Fibroblast of peridontal ligament (primary cell): ENCODE results near the gene NTRK2.

ENCODE experiments used
- DNase-seq: peaks from one replicate; pipeline ENCODE4 v3.0.0-alpha.2; 2010; ENCODE audit errors: extremely low read depth

NTRK2 gene

DNA sequence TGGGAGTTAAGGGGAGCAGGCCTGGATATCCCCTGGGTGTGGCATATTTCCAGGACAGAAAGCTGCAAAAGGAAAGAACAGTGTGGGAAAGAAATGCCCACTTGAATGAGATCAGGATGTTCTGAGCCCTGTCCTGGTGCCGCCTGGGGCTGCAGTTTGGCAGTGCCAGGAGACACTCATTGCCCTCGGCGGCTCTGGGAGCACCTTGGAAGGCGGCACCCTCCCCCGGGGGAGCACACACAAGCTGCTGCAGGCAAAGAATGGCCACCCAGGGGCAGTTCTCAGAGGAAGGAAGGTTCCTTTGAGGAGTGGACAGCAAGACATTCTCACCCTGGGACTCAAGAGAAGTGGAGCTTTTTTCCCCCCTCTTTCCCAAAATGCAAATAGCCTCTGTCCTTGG, 305.3 kb downstream of the NTRK2 start:
- DNase-seq, result no peak

DNA sequence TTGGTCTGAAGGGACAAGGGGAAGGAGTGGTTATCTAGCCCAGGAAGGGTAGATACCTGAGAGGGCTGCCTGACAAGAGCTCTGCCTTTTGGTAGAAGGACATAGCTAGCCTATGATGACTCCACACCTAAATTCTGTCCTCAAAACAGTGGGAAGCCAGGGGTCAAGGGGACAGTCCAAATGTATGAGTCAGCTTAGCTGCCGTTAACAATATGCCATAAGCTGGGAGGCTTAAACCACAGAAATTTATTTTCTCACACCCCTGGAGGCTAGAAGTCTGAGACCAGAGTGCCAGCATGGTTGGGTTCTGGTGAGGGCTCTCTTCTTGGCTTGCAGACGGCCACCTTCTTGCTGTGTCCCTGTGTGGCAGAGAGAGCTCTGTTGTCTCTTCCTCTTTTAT, 306.4 kb downstream of the NTRK2 start:
- DNase-seq, result no peak

DNA sequence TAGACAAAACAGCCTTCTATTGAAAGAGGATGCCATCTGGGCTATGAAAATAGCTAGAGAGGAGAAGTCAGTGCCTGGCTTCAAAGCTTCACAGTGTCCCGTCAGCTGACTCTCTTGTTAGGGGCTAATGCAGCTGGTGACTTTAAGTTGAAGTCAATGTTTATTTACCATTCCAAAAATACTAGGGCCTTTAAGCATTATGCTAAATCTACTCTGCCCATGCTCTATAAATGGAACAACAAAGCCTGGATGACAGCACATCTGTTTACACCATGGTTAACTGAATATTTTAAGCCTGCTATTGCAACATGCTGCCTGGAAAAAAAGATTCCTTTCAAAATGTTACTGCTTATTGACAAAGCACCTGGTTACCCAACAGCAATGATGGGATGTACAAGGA, 309.1 kb downstream of the NTRK2 start:
- no peak for DNase-seq

DNA sequence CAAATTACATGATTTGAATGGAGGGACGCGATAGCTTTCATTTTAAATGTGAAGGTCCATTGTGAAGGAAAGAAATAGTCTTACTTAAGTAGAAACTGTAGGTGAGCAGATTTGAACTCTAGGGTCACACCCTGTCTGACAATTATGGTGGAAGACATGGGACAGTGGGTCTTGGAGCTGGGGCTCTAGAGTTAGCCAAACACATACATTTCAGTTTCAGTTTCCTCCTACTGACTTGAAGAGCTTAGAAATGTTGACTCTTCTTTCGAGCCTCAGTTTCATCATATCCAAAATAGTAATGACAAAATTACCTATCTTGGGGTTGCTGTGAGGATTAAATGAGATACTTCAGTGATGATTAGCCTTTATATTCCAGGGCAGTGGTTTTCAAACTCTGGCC, 314.2 kb downstream of the NTRK2 start:
- DNase-seq, result no peak

DNA sequence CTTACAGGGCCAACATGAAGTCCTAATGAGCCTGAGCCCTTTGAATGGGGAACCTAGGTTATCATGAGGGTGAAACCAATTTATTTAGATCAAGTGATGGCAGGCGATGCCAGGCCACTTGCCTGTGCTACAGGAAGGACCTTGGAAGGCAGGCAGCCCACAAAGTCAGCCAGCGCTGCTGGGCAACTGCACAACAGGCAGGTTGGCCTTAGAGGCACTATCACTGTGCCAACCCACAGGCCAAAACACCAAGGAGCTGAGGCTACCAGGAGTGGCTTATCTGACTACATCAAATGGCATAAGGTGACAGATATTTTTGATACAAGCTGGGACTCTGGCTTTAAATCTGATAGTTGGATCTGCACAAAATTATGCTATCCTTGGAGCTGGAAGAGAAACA, 319.1 kb downstream of the NTRK2 start:
- no peak for DNase-seq

DNA sequence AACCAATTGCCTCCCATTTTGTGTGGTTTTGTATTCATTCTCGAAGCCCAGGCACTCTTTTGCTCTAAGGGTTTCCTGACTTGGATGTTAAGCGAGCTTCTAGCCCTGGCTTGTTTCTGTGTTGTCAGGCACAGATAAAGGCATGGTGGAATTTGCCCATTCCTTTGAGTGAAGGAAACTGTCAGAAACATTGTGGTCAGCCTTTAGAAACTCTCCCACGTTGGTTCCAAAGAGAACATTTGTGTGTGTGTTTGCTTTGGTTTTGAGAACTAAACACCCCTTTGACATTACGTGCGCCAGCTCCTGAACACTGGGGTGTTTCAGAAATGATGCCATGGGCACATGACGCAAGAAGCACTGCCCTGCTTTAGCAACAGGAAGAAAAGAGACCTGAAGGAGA, 320.9 kb downstream of the NTRK2 start:
- DNase-seq, result no peak

DNA sequence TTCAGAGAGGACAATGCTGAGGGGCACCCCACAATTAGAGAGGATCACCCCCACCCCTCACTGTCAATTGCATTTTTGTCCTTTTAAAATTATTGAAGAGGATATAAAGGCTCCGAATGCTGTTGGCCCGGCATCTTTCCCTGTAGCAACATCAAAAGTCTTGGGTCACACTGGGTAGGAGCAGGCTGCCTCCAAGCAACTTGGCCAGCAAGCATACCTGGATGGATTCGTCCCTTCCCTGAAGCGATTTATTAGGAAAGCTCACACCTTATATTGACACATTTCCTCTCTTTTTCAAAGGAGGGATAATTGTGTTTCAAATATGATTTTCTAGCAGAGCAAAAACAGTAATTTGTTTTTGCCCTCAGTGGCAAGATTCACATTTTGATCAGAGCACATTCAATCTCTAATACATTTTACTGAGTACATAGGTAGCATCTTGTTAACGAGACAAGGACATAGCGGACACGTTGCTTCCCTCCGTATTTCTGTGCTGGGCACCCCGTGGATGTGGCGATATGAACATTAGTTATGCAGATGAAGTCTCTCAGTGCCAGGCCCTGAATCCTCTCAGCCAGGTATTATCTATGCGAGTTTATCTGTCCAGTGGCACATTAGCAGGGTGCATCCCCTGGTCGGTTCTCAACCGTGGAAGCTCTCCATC, 321.5 kb downstream of the NTRK2 start:
- no peak for DNase-seq

DNA sequence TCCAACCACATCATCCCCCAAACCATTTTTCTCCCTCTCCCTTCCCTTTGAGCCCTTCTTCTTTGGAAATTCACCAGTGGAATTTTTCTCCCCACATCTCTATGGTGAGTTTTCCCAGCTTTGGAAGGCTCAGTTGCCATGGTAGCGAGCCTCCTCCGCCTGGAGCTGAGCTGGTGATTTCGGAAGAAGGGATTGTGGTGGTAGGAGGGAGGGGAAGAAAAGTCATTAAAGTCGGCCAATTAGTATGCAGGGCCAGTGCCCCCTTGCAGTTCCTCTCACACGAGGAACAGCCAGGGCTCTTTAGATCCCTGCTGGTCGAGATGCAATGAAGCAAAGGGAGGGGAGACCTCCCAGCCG, 322.0 kb downstream of the NTRK2 start:
- no peak for DNase-seq

DNA sequence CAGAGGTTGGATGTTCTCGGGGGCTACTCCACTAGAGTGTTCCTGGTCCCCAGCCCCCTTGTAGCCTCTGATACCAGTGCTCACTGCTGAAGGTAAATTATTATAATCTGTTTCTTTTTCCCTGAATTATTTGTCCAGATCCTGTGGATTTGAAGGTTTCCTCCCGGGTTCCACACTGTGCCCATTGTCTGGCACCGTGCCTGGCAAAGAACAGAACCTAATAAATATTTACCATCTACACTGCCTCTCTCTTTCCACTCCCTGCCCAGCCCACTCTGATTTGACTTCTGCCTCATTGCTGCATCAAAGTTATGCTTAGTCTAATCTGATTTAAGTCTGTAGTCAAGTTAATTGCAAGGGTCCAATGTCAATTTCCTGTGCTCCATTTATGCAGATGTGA, 322.9 kb downstream of the NTRK2 start:
- DNase-seq, result no peak

DNA sequence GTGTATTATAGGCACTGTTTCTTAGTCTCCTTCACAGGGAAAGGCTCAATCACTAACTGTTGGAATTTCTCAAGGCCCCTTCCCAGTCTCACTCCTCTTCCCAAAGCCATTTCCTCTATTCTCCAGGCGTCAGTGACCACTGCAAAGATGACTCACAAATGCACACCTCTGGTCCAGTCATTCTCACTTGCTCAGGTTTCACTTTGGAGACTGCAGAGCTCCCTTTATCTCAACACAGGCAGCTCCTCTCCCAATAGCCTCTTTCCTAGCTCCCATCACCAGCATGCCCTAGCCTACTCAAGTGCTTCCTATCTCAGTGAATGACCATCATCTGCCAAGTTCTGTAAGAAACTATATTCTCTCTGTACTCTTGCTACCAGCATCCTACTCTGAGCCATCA, 323.6 kb downstream of the NTRK2 start:
- no peak for DNase-seq

DNA sequence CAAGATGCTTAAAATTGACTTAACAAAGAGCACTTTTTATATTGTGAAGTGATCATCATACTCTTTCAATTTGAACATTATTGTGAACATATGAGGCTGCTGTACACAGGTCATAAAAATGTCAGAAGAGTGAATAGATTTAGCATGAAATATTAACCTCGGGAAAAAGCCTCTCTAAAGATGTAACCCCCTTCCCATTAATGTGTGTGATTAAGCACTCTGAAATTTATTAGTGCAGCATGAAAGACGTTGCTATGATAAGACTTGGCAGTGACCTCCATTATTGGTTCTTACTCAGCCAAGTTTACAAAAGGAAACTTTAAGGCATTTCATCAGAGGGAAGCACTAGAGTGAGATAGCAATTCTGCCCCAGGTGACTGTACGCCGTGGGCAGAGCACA, 326.5 kb downstream of the NTRK2 start:
- DNase-seq, result no peak

DNA sequence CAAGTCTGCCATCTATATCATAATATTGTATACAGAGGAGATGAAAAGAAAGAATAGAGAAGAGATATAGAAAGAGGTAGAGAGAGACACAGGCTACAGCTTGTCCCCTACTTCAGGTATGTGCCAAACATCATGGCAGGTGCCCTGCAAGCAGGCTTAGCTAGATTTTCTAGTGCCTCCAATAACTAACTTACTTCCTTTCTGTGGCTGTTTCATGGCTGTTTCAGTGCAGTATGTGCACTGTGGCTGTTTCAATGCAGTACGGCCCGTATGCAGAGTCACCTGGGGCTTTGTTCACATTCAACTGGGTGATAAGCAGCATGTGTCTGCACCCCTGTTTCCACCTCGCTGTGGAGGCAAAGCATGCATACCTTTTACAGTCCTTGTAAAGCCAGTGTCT, 327.2 kb downstream of the NTRK2 start:
- DNase-seq, result no peak

DNA sequence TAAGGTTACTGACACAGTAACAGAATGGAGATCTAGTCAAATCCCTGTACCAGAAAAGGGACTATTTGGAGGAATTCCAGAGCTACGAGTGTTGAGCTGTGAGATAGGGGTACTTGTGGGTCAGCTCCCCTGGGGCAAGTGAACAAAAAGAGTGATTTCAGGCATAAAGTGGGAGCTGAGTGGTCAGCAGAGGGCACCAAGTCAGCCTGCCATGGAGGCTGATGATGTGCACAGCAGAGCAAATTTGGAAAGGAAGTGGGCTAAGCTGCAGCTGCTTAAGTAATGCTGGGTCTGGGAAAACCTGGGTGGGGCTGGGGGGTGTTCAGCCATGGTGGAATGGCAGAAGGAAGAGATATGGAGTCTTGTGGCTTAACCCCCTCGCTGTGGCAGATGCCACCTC, 327.9 kb downstream of the NTRK2 start:
- no peak for DNase-seq

DNA sequence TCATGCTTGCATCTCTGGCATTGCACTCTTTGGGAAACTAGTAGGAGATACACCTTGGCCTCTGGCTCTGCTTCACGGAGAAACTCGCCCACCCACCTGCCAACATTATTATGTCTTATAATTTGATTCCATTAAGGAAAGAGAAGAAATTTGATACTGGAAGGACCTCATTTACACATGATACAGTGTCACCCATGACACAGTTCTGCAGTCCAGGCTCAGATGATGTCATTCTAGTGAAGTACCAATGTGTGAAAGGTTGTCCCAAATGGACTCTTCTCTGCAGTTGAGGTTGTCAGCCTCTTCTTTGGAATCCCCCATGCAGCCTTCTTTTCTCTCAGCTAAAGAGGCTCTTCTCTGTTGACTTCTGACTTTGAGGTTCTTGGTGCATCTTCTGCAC, 329.1 kb downstream of the NTRK2 start:
- DNase-seq, result no peak

DNA sequence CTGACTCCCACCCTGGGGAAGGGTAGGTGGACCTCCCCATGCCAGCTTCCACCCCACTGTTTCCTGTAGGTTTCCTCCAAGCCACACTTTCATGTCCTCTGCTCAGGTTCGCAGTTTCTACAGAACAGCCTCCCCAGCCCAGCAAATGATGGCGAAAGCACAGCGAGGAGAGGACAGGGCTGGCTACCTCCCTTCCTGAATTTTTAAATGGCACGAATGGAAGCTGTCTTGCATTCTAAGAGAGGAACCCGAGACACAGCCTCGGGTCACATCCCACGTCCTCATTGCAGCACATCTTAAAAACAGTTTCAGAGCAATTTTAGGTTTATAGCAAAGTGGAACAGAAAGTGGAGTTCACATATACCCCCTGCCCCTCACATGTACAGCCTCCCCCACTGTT, 330.3 kb downstream of the NTRK2 start:
- no peak for DNase-seq

DNA sequence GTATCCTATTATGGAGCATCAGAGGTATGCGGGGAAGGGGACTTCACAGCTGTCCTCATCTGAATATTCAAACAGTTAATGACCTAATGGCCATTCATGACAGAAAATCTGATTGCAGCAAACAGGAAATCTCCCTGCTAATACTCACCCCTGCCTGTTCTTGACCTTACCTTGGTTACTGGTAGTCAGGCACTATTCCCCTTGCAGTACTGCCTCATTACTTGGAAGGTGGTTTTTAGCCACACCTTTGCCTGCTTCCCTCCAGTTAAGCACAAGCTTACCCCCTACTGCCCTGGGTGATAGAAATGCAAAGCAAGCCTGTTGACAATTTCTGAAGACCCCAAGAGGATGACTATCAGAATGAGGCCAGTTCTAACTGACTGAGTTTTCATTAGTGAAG, 332.4 kb downstream of the NTRK2 start:
- no peak for DNase-seq

DNA sequence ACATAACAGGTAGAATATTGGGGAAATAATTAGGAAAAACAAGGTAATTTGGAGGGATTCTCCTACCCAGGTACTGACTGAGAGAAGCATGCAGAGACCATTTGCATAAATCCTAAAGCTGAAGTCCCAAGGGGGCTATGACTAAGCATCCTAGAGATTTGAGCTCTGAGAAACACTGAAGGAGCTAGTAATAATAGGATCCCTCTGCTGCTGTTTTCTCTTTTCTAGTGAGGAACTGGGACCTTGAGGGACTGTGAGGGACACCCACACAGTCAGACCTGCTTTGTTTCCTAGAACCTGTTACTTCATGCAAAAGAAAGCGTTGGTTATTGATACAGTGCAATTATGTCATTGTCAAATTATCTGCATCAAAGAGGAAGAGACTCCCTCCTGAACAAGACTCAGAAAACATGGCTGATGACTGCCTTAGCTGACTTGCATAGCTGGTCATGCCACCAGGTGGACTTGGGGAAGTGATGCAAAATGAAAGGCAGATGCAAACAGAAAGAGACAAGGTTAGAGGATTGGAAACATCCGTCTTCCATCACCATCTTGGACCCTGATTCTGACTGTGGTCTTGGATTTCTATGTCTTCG, 335.4 kb downstream of the NTRK2 start:
- DNase-seq, result no peak

DNA sequence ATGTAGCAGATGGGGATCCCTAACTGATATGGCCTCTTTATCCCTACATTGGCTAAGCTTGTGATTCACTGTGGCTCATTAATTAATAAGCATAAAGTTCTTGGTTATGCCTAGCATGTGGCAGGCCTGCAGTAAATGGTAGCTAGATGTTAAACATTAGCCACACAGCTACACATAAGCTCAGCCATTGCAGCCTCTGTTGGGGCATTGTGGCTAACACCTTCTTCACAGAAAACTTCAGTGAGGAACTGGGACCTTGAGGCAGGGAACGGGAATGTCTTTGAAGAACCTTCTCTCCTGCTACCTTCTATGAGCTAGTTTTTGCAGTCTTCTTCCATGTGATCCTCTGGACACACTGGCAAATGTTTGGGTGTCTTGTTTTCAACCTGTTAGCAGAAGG, 338.2 kb downstream of the NTRK2 start:
- DNase-seq, result no peak

DNA sequence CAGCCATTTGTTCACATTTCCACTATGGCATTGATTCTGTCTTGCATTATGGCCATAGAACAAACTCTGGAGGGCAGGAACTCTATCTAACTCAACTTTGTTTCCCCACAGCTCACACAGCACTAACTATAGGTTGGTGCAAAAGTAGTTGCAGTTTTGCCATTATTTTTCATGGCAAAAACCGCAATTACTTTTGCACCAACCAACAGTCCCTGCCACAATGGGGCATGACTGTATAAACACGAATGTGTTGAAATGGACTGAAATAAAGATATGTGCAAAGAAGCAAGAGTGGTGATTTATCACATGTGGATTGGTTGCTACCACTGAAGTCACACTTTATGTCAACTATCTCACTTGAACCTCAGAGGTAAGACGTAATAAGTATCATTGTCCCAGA, 338.7 kb downstream of the NTRK2 start:
- DNase-seq, result no peak

DNA sequence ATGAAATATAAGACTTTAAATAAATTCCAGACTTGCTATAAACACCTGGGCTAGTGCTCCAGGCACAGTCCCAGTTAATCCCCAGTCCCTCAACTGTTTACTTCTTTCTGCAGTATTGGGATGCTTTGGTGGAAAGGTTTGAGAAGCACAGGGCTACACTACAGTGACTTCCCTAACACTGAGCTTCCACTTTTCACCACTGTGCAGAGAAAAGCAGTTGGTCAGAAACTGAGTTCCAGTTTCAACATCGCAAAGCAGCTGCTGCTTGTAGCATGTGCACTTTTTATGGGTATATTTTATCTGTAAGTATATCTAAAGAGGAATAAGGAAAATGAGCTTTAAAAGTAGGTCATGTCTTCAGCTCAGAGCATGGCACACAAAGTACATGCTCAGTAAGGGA, 339.7 kb downstream of the NTRK2 start:
- no peak for DNase-seq

DNA sequence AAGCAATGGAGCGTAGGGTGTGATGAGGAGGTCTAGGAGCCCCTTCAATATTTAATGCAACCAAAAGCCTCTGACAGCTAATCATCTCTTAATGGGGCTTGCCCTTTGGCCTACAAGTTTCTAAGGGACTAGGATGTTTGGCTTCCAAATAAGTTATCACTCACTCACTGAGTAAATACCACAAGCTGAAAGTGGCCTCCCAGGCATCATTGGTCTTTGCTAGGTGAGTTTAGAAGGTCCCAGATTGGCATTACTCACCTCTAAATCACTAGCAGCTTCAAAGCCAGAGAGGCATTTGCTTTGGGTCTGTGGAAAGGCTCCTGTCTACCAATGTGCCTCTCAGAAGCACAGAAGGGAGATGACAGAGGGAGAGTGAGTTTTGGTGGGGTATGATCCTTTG, 344.2 kb downstream of the NTRK2 start:
- no peak for DNase-seq

DNA sequence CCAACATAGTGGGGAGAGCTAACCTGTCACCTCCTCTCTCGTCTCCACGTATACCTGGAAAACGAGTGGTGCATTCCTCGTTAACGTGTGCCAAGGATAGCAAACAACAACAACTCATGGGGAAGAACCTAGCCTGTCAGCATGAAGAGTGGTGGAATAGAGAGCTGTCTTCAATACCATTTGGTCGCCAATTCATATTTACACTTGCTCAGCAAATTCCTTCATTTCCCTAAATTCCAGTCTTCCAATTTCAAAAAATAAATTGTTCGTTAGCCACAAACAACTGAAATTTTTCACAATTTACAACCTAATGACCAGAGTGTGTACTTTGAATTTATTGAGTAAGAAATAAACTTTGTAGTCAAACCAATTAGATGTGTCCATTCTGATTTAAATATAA, 344.8 kb downstream of the NTRK2 start:
- DNase-seq, result no peak

DNA sequence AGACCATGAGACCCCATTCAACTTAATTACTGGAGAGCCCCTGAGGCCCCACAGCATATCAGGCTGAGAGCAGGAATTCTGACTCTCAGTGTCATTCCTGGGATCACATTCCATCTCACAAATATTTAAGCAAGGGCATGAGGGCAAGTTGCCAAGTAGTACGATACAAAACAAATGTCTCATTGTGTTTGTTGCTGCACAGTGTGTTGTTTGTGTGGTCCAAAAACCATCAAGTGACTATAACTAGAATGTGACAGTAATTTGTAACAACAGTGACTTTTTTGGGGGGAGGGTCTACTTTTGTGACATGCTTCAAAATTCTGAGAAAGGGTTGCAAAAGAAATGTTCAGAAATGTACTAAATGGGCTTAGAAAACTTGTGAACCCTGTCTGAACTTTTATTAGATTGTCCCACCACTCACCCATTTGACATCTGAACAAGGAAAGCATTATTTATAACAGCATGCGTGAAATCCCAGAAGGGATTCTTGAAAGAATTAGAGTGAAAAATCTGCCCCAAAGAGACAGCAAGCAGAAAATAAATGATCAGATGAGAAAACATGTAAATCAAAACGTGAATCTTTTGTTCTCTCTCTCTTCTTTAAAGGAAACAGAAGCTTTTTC, 347.0 kb downstream of the NTRK2 start:
- DNase-seq, result no peak

DNA sequence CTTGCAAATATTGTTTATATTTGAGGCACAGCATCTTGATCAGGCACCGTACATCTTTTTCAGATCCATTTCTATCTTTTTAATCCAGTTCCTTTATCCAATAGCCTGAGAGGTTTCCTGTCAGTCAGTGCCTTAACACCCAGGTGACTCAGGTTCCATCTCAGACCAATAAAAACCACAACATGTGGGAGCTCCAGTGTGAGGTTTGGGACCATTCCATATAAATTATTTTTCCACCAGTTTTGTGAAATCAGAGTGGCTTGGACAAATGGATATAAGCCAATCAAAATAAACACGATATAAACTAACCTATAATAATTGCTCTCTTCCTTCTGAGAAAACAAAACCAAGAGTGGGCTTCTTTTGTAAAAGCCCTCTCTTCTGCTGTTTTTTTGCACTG, 351.3 kb downstream of the NTRK2 start:
- DNase-seq, result no peak
